HG02840 (cell line): ENCODE data around the gene NMUR1.

Source experiments
- ATAC-seq: cut with Tn5 transposase; IDR thresholded peaks from one replicate; pipeline ENCODE4 v1.9.1; 2021; ENCODE audit warnings: mild to moderate bottlenecking, moderate library complexity, moderate number of reproducible peaks; ENCODE audit not compliant: unreplicated experiment, low FRiP score

Gene NMUR1

GRCh38 chr2:231527955-231528635 is 2.1 kb downstream of the NMUR1 start:
- ATAC-seq = no peak

- ATAC-seq = no peak
Observed at GRCh38 chr2:231527091-231527395, 3.2 kb downstream of the NMUR1 start.

GRCh38 chr2:231526341-231527090 is 3.7 kb downstream of the NMUR1 start:
- ATAC-seq = no peak

GRCh38 chr2:231525248-231526163 is 4.7 kb downstream of the NMUR1 start:
- ATAC-seq = no peak

GRCh38 chr2:231524477-231525247 is 5.6 kb downstream of the NMUR1 start:
- no peak for ATAC-seq

- ATAC-seq = no peak
Observed at GRCh38 chr2:231523451-231524285, 6.6 kb downstream of the NMUR1 start.

- no peak for ATAC-seq
Observed at GRCh38 chr2:231522418-231523180, 7.6 kb downstream of the NMUR1 start.

- no peak for ATAC-seq
Observed at GRCh38 chr2:231521443-231521842, 8.8 kb downstream of the NMUR1 start.

- no peak for ATAC-seq
Observed at GRCh38 chr2:231519975-231520555, 10.2 kb downstream of the NMUR1 start.

GRCh38 chr2:231518771-231519170 is 11.5 kb downstream of the NMUR1 start:
- ATAC-seq = no peak

- ATAC-seq = no peak
Observed at GRCh38 chr2:231515603-231516002, 14.6 kb downstream of the NMUR1 start.

- ATAC-seq = no peak
Observed at GRCh38 chr2:231514951-231515297, 15.3 kb downstream of the NMUR1 start.

- ATAC-seq = peak; percentile 99
Observed at GRCh38 chr2:231514225-231514950, 15.9 kb downstream of the NMUR1 start.

GRCh38 chr2:231513746-231514224 is 16.5 kb downstream of the NMUR1 start:
- no peak for ATAC-seq

GRCh38 chr2:231512222-231512621 is 18.0 kb downstream of the NMUR1 start:
- ATAC-seq = no peak

GRCh38 chr2:231503766-231504165 is 26.5 kb downstream of the NMUR1 start:
- ATAC-seq = no peak

- ATAC-seq = no peak
Observed at GRCh38 chr2:231502596-231502995, 27.6 kb downstream of the NMUR1 start.

GRCh38 chr2:231497651-231498050 is 32.6 kb downstream of the NMUR1 start:
- ATAC-seq = no peak
